ENCODE data around the gene ZMYND8.

The ZMYND8 gene

DNA sequence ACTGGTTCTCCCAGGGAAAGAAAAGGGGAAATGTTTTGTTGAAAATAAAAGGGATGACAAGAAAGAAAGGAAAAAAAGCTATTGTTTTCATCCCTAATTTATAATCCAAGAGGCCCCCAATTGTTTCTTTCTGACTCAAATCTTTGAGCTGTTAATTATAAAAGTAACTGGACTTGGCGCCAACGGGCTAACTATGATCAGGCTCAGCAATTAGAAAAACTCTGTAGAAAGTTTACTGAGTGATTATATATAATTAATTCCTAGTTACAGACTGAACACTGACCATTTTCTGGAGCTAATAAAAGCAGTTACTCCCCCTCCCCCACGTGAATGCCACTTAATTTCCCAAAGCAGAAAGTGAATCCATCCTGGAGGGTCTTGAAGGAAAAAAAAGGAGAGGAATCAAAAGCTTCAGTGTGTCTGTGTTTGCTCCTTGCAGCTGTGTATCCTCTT is 3.2 kb downstream of the ZMYND8 start:
- no peak for DNase-seq

GRCh38 chr20:47352332-47353238 is 3.9 kb downstream of the ZMYND8 start:
- DNase-seq: peak; percentile 73

DNA sequence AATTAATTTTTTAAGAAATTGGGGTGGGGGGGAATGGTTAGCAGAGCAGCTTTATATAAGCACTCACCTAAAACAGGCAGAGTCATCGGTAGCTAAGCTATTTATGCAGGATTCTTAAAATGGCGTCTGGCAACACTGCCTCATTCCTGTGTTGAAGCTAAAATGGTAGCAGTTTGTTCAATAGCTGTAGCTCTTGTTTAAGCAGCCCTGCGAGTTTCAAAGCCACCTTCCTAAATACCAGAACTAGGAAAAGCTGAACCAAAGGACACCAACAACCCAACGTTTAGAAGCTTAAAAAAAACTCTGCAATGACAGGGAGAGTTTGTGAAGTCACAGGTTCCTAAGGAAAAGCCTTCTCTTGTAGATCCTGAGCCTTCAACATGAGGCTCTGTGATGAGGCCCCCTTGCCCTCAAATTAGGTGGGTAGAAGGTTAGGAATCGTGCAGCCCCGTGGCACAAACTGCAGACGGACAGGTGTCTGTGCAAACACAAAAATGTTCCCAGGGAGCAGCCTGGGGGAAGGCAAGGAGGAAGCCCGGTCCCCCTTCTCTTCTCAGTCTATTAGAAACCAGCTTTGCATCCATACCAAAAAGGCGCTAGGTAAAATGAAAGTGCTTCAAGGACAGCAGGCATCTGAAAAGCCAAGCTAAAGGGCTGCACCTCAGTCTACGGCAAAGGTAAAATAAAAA is 4.7 kb downstream of the ZMYND8 start:
- DNase-seq: peak; percentile 49

DNA sequence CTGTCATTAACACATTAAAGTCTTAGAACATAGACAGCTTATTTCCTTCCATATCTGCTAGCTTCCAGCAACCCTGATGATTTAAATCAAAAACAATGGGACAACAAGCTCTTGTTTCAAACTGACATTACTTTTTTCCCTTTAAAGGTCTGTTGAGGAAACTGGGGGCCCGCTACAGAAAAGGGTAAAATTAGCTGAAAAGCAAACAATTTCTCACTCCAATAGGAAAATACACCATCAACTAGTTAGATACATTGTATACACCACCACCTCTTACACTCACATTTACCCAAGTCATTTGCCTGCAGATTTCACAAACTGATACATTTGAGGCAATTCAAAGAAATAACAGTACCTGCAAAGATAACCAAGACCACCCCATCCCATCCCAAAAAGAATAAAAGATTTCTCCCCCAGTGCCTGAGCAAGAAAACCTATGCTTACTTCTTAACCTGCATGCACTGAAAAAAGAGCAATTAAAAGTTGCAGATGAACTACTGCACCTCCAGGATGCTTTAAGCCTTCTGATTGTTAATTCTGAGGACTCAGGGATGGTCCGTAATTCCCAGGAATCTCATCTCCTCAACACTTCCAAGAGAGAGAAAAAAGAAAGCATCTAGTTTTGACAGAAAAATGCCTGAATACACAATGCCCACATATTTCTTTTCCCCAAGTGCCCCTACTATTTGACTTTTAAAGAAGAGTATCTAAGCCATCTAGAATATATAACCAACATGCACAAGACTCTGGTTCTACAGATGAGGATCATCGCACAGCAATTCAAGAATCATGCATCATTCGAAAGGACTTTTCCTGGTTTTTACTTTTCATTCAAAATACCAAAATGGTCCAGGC is 5.6 kb downstream of the ZMYND8 start:
- DNase-seq: no peak

DNA sequence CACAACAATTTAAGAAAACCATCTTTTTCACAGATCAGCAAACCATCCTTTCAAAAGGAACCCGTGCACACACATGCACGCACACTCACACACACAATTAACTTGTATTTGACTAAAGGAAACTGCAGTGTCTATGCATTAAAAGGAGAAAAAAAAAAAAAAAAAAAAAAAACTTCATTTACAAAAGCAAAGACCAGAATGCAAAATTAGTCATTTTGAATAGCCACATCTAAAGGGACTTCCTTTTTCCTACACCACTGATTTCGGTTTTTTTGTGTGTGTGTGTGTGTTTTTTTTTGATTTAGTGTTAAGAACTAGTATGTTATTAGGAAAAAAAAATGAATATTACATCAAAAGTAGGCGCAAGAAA is 6.3 kb downstream of the ZMYND8 start:
- no peak for DNase-seq

- no peak for DNase-seq
Measured at GRCh38 chr20:47349365-47350180, 6.9 kb downstream of the ZMYND8 start.

- no peak for DNase-seq
Measured at GRCh38 chr20:47348539-47349142, 7.9 kb downstream of the ZMYND8 start.

DNA sequence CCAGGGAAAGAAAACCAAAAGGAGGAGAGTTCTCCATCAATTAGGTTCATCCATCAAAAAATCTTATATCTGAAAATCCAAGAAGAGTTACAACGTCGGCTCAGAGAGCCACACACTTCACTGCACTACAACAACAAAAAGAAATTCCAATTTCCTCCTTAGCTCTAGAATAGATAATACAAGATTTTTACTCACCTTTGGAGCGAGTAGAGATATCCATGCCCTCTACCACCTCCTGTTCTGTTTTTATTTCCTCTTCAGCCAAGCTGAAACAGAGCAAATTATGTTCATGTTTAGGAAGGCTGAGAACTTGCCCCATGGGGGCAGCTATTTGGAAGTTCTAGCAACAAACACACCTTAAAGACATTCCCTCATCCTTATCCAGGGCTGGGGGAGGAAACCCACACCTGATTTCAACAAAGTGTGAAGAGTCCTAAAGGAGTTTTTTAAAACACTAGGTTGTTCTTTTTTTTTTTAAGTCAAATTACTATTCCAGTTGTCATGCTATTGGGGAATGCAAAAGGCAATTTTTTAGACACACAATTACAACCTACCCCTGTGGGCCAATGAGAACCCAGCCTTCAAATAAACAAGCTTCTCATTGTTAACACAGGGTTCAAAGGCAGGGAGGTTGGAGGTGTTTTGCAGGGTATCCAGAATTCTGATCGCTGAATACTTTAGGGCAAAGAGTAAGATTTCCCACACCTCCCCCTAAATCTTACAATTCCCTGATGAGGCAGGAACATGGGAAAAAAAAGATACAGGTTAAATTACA is 8.7 kb downstream of the ZMYND8 start:
- DNase-seq: no peak

DNA sequence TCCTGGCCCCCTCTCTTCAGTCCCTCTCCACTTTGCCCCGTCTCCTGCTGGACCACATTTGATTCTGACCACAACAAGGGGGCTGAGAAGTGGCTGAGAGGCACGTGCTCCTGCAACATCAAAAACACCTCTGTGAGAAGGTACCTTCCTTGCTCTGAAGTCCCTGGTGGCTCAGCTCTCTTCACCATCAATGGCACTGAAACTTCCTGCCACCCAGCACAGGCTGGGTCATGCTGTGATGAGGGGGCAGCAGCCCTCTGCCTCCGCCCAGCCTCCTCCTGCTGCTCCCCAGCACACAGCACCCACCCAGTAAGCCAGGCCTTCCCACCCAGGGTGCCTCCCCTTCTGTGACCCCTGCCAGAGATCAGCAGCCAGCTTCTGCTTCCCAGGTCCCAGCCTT is 10.3 kb downstream of the ZMYND8 start:
- no peak for DNase-seq

DNA sequence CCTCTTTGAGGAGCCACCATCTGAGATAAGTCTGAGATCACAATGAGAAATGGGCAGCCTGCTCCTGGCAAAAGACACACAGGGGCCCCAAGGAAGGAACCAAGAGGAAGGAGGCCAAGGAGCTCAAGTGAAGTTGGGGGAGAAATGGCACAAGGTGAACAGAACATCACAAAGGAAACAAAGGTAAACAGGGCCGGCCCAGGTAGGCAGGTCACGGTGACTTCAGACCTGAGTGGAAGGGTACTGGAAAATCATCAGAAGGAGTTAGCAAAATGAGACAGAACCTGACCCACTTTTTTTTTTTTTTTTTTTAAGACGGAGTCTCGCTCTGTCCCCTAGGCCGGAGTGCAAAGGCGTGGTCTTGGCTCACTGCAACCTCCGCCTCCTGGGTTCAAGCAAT is 11.3 kb downstream of the ZMYND8 start:
- DNase-seq: no peak

GRCh38 chr20:47343007-47343472 is 13.5 kb downstream of the ZMYND8 start:
- DNase-seq: peak; percentile 84

- no peak for DNase-seq
Measured at GRCh38 chr20:47338131-47338628, 18.3 kb downstream of the ZMYND8 start.

DNA sequence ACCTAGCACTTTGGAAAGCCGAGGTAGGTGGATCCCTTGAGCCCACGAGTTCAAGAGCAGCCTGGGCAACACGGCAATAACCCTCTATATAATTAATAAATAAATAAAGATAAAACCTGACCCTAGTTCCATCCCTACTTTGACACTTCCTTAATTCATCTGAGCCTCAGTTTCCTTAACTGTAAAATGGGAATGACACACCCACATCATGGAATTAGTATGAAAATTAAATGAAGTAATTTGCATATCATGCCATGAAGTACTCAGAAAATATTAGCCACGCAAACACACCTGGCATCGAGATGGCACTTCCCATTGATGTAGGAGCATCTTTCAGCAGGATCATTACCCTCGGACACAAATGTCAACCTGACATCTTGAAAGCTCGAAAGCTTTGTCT is 19.1 kb downstream of the ZMYND8 start:
- no peak for DNase-seq

DNA sequence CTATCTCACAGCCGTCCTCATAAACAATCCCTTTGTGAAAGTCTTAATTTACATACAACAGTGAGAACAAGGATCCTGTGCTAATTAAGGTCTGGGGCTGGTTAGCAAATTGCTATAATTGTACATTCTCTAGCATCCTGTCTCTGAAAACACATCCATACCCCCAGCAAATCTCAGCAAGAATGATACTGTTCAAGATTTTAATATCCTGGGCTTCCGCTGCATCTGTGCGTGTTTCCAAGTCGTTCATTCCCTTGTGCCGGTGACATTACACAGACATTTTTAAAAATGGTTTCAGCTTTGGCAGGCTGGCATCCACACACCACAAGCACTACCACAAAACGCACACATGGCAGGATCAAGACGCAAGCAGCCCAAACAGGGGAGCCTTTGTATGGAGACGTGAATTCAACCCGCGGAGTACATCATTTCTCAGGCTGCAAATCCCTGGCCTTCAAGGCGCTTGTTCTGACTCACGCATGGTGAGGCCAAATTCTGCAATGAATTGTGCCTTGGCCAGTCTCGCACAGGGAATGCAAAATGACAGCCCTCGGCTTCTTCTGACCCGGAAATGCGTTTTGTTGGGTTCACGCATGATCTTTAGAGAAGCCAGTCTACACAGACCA is 20.3 kb downstream of the ZMYND8 start:
- DNase-seq: no peak

GRCh38 chr20:47335251-47336128 is 21.0 kb downstream of the ZMYND8 start:
- no peak for DNase-seq

- peak; percentile 34 for DNase-seq
Measured at GRCh38 chr20:47334022-47334551, 22.4 kb downstream of the ZMYND8 start.

GRCh38 chr20:47332381-47333206 is 23.9 kb downstream of the ZMYND8 start:
- no peak for DNase-seq

Measured in NCI-H2029 (cell line).